HTR-8/SVneo (cell line): ENCODE results near the gene RPS6KA2.

Source experiments
- DNase-seq: peaks from one replicate; pipeline ENCODE4 v3.0.0; 2011; ENCODE audit warnings: low spot score, mixed read lengths; ENCODE audit not compliant: insufficient read length
- FAIRE-seq: peaks from 2 replicates; lab custom pipeline; 2011; peaks lifted over from hg19 to GRCh38; lab: Jason Lieb, UNC

Gene RPS6KA2

DNA sequence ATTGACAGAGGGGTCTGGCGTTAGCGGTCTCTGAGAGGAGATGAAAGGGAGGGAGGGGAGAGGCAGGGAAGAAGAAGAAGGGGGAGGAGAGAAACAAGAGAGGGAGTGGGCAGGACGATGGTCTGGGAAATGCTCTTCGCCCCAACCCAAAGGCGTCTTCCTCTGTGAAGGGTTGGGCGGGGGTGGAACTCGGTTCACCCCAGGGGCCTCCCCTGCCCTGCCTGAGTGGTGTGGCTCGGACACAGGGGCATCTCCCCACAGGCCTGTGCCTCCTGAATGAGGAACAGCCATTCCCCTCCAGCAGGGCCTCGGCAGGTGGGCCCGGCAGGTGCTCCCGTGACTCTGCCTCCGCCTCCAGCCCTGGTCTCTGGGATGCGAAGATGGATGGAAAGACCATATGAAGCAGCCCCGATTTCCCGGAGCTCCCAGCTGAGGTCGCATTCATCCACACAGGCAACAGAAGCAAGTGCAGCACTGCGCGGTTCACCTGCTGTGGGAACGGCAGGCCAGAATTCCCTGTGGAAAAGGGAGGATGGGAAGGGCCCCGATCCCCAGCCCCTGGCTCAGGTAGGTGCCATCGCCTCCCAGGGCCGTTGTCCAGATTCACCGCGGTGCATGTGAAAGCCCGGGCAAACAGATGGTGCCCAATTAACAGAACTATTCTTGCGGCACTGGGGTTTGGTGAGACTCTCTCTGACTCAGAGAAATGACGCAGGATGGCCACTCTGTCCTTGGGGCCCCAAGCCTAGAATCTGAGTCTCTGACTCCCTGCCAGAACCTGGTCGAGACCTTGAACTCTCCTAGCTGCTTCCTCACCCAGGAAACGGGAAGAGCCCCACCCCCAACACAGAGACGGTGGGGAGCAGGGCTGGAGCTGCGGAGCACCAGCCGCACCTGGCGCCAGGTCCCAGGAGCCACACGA is 29.4 kb upstream of the RPS6KA2 start:
- FAIRE-seq: no peak
- DNase-seq: no peak

DNA sequence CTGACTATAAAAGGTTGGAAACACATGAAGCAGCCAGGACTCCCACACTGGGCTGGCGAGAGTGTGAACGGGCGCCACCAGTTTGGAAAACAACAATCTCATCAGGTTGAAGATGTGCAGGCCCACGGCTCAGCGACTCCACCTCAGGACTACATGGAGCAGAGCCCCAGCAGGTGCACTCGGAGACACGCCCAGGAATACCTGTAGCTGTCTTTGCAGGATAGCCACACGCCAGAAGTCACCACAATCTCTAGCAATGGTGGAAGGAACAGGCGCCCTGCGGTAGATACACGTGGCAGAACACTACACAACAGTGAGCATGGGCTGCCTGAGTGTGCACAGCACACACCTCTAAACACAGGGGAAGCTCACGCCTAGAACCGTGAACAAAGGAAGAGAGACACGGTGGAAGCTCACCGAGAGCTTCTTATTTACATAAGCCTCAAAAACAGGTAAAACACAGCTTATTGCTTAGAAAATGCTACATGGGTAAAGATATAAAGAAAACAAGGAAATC is 28.7 kb upstream of the RPS6KA2 start:
- DNase-seq (no peak), FAIRE-seq (no peak)

- FAIRE-seq: no peak
- no peak for DNase-seq
Observed at GRCh38 chr6:166655251-166655650, 28.2 kb upstream of the RPS6KA2 start.

- DNase-seq: no peak
- no peak for FAIRE-seq
Observed at GRCh38 chr6:166654573-166654972, 27.5 kb upstream of the RPS6KA2 start.

DNA sequence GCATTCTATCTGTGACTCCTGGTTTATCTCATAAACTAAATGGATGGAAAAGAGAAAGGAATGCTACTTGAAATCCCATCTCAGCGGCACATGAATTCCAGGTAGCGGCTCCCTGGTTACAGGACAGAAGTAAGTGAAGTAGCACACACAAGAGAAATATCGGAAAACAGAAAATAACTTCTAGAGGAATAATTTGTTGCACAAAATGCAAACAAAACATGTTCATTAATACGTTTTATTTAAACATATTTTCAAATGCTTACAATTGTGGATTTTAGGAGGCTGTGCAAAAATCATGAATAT is 26.5 kb upstream of the RPS6KA2 start:
- no peak for DNase-seq
- FAIRE-seq: no peak

- no peak for FAIRE-seq
- DNase-seq: no peak
Observed at GRCh38 chr6:166650824-166651807, 24.1 kb upstream of the RPS6KA2 start.

GRCh38 chr6:166650047-166650446 is 23.0 kb upstream of the RPS6KA2 start:
- FAIRE-seq (no peak), DNase-seq (no peak)

DNA sequence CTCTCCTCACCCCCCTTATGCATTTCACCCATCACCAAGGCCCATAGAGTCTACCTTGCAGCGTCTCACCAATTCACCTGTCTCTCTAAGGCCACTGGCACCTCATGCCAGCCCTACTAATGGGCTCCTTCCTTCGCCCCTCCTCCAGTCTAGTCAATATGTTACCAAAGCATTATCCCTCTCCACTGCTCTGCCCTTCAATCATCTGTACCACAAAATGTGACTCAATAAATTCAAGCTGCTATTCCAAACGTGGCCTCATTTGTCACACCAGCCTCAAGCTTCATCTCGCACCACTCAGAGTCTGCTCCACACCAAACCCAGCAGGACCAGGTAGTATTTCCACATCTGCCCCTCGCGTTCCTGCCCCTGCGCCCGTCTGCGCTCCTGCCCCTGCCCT is 21.8 kb upstream of the RPS6KA2 start:
- DNase-seq (no peak), FAIRE-seq (no peak)

DNA sequence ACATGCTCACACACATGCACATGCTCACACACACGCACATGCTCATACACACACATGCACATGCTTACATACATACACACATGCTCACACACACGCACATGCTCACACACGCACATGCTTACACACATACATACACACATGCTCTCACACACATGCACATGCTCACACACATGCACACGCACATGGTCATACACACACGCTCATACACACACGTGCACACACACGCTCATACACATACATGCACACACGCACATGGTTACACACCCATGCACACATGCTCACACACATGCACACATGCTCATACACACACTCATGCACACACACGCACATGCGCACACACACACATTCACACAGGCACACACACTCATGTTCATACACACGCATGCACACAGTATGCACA is 20.8 kb upstream of the RPS6KA2 start:
- DNase-seq: no peak
- no peak for FAIRE-seq

DNA sequence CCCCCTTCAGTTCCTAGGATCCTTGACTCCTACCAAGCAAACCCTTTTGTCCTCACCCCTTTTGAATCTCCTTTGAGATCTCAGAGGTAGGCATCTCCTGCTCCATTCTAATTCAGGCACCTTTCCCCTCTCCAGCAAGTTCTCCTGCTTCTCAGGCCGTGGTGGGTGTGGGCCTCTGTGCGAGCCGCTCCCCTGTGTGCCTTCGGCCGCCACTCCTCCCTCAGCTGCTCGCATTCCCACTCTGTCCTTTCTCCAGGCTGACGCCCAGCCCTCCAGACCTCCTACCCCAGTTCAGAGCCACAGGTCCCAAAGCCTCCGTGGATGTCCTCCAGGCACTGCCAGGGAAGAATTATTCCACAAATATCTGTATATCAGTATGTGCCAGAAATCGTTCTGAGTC is 19.7 kb upstream of the RPS6KA2 start:
- FAIRE-seq: no peak

DNA sequence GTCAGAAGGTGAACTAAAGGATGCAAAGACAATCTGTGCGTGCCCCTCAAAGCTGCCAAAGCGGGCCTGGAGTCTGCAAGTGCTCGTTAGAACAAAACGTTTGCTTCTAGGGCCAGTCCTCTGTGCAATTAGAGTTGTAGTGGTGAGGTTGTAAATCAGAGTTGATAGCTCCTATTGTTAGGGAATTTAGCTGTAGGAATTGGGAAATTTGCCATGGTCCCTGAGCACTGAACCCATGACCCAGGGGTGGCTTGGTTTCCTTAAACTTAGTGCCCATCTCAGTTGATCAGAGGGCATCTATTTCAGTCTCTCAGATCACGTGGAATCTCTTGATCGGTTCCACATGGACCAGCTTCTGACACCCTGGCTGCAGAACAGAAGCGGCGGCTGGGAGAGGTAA is 18.8 kb upstream of the RPS6KA2 start:
- no peak for FAIRE-seq

More for the DNA sequence above, 19.7 kb upstream of the RPS6KA2 start:
- no peak for DNase-seq

DNA sequence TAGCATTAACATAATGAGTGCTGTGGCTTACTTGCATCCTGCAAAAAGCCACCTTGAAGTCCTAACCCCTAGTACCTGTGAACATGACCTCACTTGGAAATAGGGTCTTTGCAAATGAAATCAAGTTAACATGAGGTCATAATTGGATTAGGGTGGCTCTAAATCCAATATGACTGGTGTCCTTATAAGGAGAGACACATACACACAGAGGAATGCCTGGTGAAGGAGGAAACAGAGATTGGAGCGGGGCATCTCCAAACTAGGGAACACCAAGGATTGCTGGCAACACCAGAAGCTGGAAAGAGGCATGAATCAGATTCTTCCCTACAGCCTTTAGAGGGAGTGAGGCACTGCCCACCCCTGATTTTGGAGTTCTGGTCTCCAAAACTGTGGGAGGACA is 17.6 kb upstream of the RPS6KA2 start:
- DNase-seq: no peak

More for the DNA sequence above, 18.8 kb upstream of the RPS6KA2 start:
- DNase-seq: no peak

DNA sequence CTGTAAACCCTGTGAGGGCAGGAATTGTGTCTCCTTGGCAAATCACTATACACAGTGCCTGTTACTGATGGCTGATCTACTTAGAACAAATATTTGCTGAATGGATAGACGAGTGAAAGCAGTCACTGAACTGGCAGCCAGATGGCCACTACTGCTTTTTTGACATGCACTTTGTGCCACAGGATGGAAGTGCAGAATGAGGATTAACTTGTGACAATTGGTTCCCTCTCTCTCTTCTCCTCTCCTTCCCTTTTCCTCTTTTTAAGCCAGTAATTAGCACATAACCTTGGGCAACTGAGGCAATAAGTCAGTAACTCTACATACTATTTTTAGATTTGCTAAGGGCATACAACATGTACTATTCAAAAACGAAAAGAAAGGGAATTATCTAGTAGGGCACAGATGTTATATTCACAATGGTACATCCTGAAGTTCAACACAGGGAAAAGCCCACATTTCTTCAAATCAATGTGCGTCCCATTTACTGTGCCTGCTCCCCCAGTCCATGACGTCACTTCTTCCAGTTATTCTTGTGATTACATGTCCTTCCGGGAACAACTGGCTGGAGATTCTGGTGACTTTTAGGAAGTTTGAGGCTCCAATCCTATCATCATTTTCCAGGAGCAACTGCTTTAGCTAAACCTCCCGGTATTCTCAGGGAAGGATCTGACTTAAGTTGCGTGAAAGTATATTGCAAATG is 17.0 kb upstream of the RPS6KA2 start:
- no peak for DNase-seq
- no peak for FAIRE-seq

More for the DNA sequence above, 17.6 kb upstream of the RPS6KA2 start:
- no peak for FAIRE-seq

- no peak for DNase-seq
- no peak for FAIRE-seq
Observed at GRCh38 chr6:166642646-166643045, 15.6 kb upstream of the RPS6KA2 start.

GRCh38 chr6:166640342-166641043 is 13.4 kb upstream of the RPS6KA2 start:
- no peak for FAIRE-seq
- no peak for DNase-seq

- FAIRE-seq (no peak), DNase-seq (no peak)
Observed at GRCh38 chr6:166639921-166640320, 12.9 kb upstream of the RPS6KA2 start.

GRCh38 chr6:166638573-166638964 is 11.5 kb upstream of the RPS6KA2 start:
- FAIRE-seq (no peak), DNase-seq (no peak)

DNA sequence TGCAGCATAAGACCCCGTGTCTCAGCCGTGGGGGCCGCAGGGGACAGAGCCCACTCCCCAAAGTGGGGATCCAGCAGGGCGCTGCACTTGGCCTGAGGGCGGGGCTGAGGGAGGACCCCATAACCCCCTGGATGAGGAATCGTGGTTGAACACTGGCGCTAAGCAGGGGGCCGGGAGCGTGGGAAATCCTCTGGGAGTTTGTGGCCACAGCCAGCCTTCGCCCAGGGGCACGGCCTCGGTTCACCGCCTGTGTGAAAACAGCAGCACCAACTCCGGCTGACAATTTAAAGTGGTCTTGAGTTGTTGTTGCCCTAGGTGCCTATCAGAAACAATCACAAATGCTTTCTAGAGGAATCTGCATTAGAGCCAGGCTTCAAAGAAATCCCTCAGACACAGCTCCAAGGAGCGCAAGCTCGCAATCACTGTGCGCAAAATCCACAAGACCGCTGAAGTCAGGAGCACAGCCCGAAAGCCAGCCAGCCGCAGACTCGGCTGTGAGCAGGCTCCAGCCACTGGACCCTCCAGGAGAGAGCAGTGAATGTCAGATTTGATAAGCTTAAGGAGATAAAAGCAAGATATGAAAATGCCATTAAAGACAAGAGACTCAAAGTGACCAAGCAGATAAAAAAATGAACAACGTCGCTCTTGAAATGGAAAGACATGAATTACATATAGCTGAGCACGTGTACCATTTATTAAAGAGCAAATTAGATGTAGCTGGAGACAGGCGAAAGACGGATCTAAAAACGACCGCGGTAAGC is 10.9 kb upstream of the RPS6KA2 start:
- no peak for FAIRE-seq
- DNase-seq: no peak

DNA sequence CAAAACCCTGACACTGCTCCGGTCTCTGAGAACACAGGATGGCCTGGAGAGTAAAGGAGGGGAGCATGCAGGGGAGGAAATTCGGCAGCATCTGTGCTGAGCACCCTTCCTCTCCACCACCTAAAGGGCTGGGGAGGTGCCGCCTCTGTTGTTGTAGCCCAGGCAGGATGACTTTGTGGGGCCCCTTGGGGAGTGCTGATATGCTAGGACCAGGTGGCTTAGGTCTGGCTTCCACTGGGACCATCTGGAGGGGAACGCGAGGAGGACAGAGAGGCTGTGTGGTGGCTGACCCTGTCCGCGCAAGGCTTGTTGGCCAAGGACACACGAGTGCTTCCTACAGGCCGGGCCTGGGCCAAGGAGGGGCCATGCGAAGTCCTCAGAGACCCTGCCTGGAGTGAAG is 9.9 kb upstream of the RPS6KA2 start:
- FAIRE-seq (no peak), DNase-seq (no peak)
